IPS-15b (cell line): ENCODE data around the gene C11orf24.
"Not testable (repeated sequence)": the region's sequence is repeated elsewhere in the genome, so short reads cannot be mapped to it uniquely, and the experiment has no call there.

Experiments
- H3K27me3 ChIP-seq: one replicate; pipeline ENCODE4 v1.6.1; 2013; ENCODE audit warnings: low read length; ENCODE audit not compliant: control insufficient read depth, insufficient read depth
- H3K36me3 ChIP-seq: one replicate; pipeline ENCODE4 v1.6.1; 2013; ENCODE audit warnings: low read length; ENCODE audit not compliant: control insufficient read depth, insufficient read depth
- H3K4me1 ChIP-seq: one replicate; pipeline ENCODE4 v1.6.1; 2013; ENCODE audit warnings: mild to moderate bottlenecking, low read length; ENCODE audit not compliant: control insufficient read depth, insufficient read depth
- H3K4me3 ChIP-seq: one replicate; pipeline ENCODE4 v1.5.1; 2013; ENCODE audit warnings: low read depth, low read length
- H3K9ac ChIP-seq: one replicate; pipeline ENCODE4 v1.6.1; 2013; ENCODE audit warnings: low read depth, mild to moderate bottlenecking, low read length
- H3K9me3 ChIP-seq: one replicate; pipeline ENCODE4 v1.6.1; 2013; ENCODE audit warnings: mild to moderate bottlenecking, low read length; ENCODE audit not compliant: control insufficient read depth, insufficient read depth

C11orf24 gene

GRCh38 chr11:68256331-68256741 lies 15.4 kb downstream of the C11orf24 start:
- Histone ChIP-seq H3K27me3 (peaks cover 2% of the 10 kb centered on the region), H3K9ac (no peak overlapping the region), H3K36me3 (no peaks in the 10 kb centered on the region), H3K4me3 (no peak overlapping the region), H3K9me3 (no peaks in the 10 kb centered on the region), H3K4me1 (peaks cover 2% of the 10 kb centered on the region)

- peaks cover 2% of the 10 kb centered on the region for H3K4me1 ChIP-seq
- no peak overlapping the region for H3K9ac ChIP-seq
- no peaks in the 10 kb centered on the region for H3K36me3 ChIP-seq
- H3K4me3 ChIP-seq = no peak overlapping the region
- peaks cover 2% of the 10 kb centered on the region for H3K27me3 ChIP-seq
- H3K9me3 ChIP-seq = no peaks in the 10 kb centered on the region
These were observed 16.2 kb downstream of the C11orf24 start for GRCh38 chr11:68255526-68255925.

- Histone ChIP-seq H3K27me3 (peaks cover 2% of the 10 kb centered on the region), H3K9ac (no peak overlapping the region), H3K4me3 (no peak overlapping the region), H3K9me3 (no peaks in the 10 kb centered on the region), H3K4me1 (peaks cover 2% of the 10 kb centered on the region), H3K36me3 (no peaks in the 10 kb centered on the region)
These were observed 17.4 kb downstream of the C11orf24 start for GRCh38 chr11:68254421-68254820.

GRCh38 chr11:68251765-68252164 lies 20.0 kb downstream of the C11orf24 start:
- Histone ChIP-seq H3K36me3 (no peaks in the 10 kb centered on the region), H3K4me3 (no peak overlapping the region), H3K4me1 (peaks cover 2% of the 10 kb centered on the region), H3K27me3 (no peaks in the 10 kb centered on the region), H3K9ac (no peak overlapping the region), H3K9me3 (no peaks in the 10 kb centered on the region)

GRCh38 chr11:68244912-68245311 lies 26.9 kb downstream of the C11orf24 start:
- not testable (repeated sequence) for H3K4me3 ChIP-seq, H3K9ac ChIP-seq, H3K4me1 ChIP-seq, H3K9me3 ChIP-seq, H3K36me3 ChIP-seq, H3K27me3 ChIP-seq

- H3K27me3 ChIP-seq, H3K4me1 ChIP-seq, H3K9ac ChIP-seq, H3K36me3 ChIP-seq, H3K9me3 ChIP-seq, H3K4me3 ChIP-seq: not testable (repeated sequence)
These were observed 27.9 kb downstream of the C11orf24 start for GRCh38 chr11:68243847-68244246.

- H3K4me1 ChIP-seq = no peaks in the 10 kb centered on the region
- no peaks in the 10 kb centered on the region for H3K36me3 ChIP-seq
- H3K4me3 ChIP-seq = no peak overlapping the region
- no peaks in the 10 kb centered on the region for H3K9me3 ChIP-seq
- H3K27me3 ChIP-seq = no peaks in the 10 kb centered on the region
- no peak overlapping the region for H3K9ac ChIP-seq
These were observed 29.2 kb downstream of the C11orf24 start for GRCh38 chr11:68242616-68243015.

GRCh38 chr11:68231621-68232020 lies 40.2 kb downstream of the C11orf24 start:
- Histone ChIP-seq H3K27me3 (no peaks in the 10 kb centered on the region), H3K9me3 (no peaks in the 10 kb centered on the region), H3K4me3 (no peak overlapping the region), H3K9ac (no peak overlapping the region), H3K36me3 (no peaks in the 10 kb centered on the region), H3K4me1 (no peaks in the 10 kb centered on the region)

- H3K4me1 ChIP-seq = no peaks in the 10 kb centered on the region
- H3K9me3 ChIP-seq = no peaks in the 10 kb centered on the region
- H3K27me3 ChIP-seq = no peaks in the 10 kb centered on the region
- H3K36me3 ChIP-seq = no peaks in the 10 kb centered on the region
- no peak overlapping the region for H3K9ac ChIP-seq
- H3K4me3 ChIP-seq = no peak overlapping the region
These were observed 42.2 kb downstream of the C11orf24 start for GRCh38 chr11:68229601-68230000.

GRCh38 chr11:68226421-68226820 lies 45.4 kb downstream of the C11orf24 start:
- Histone ChIP-seq H3K9me3 (no peaks in the 10 kb centered on the region), H3K4me1 (no peaks in the 10 kb centered on the region), H3K4me3 (no peak overlapping the region), H3K36me3 (no peaks in the 10 kb centered on the region), H3K9ac (no peak overlapping the region), H3K27me3 (no peaks in the 10 kb centered on the region)

- no peak overlapping the region for H3K4me3 ChIP-seq
- H3K4me1 ChIP-seq = no peaks in the 10 kb centered on the region
- H3K9ac ChIP-seq = no peak overlapping the region
- H3K27me3 ChIP-seq = no peaks in the 10 kb centered on the region
- H3K9me3 ChIP-seq = no peaks in the 10 kb centered on the region
- no peaks in the 10 kb centered on the region for H3K36me3 ChIP-seq
These were observed 47.2 kb downstream of the C11orf24 start for GRCh38 chr11:68224606-68225005.

GRCh38 chr11:68223275-68223674 lies 48.5 kb downstream of the C11orf24 start:
- Histone ChIP-seq H3K27me3 (no peaks in the 10 kb centered on the region), H3K4me3 (no peak overlapping the region), H3K9ac (no peak overlapping the region), H3K4me1 (no peaks in the 10 kb centered on the region), H3K36me3 (no peaks in the 10 kb centered on the region), H3K9me3 (no peaks in the 10 kb centered on the region)

- peaks cover 2% of the 10 kb centered on the region for H3K27me3 ChIP-seq
- no peaks in the 10 kb centered on the region for H3K4me1 ChIP-seq
- no peaks in the 10 kb centered on the region for H3K36me3 ChIP-seq
These were observed 50.4 kb downstream of the C11orf24 start for GRCh38 chr11:68221406-68221805.

More at GRCh38 chr11:68221406-68221805, 50.4 kb downstream of the C11orf24 start:
- H3K4me3 ChIP-seq = no peak overlapping the region
- no peaks in the 10 kb centered on the region for H3K9me3 ChIP-seq
- H3K9ac ChIP-seq = no peak overlapping the region
